Psoas muscle (tissue), 8 donors: ENCODE results near the gene PEX14. TPM values are rescaled to one million over a fixed set of nuclear protein-coding genes. Genes with fewer than 3 reads are reported as not detected.

ENCODE experiments used
- ATAC-seq, 4 donors: fragments of 200-7000 bp; cut with Tn5 transposase; one replicate each; pipeline ENCODE4 v1.9.1; 2020; ENCODE audit warnings: moderate library complexity in 3 of 4, mild to moderate bottlenecking in 2 of 4
- DNase-seq, 2 donors: peaks; one replicate each; pipeline ENCODE4 v3.0.0-alpha.2; 2020
- H3K27ac ChIP-seq: fragments of 200-600 bp; one replicate; pipeline ENCODE4 v1.8.0; 2022
- H3K27me3 ChIP-seq, 3 donors: fragments of 200-600 bp in 1 of 3; one replicate each; pipeline versions ENCODE4 v1.6.1 to v1.8.0; 2013 to 2022; ENCODE audit warnings: low read length in 2 of 3, mild to moderate bottlenecking in 2 of 3, moderate library complexity in 1 of 3; ENCODE audit not compliant: insufficient read depth in 3 of 3
- H3K36me3 ChIP-seq, 2 donors: fragments of 200-600 bp in 1 of 2; one replicate each; pipeline versions ENCODE4 v1.6.1 to v1.8.0; 2013 to 2022; ENCODE audit warnings: low read depth in 1 of 2, mild to moderate bottlenecking in 1 of 2, moderate library complexity in 1 of 2; ENCODE audit not compliant: insufficient read depth in 1 of 2
- H3K4me1 ChIP-seq: fragments of 200-600 bp; one replicate; pipeline ENCODE4 v1.8.0; 2022
- H3K4me3 ChIP-seq: fragments of 200-600 bp; one replicate; pipeline ENCODE4 v1.8.0; 2022; ENCODE audit warnings: mild to moderate bottlenecking
- H3K9me3 ChIP-seq: fragments of 200-600 bp; one replicate; pipeline ENCODE4 v1.8.0; 2022
- CTCF ChIP-seq: fragments of 200-600 bp; IDR thresholded peaks from one replicate; pipeline ENCODE4 v1.8.0; 2022; ENCODE audit warnings: antibody characterized with exemption
- WGBS, 3 donors: extraction: QIAGEN DNeasy Blood & Tissue Kit; methylation state at CpG; one replicate each; pipeline versions ENCODE4 v1.1.6 to v1.1.7; 2013; 5-methylcytosine and 5-hydroxymethylcytosine counted together
- intact Hi-C, 2 donors: fragments of 100-400 bp; cut with DNase I; formaldehyde crosslinking; loops; one replicate each; pipeline versions ENCODE4 v1.11.0 to v1.14.2; 2022
- polyA plus RNA-seq, 3 donors: library from polyadenylated mRNA; stranded (reverse); fragments of 200-250 nt; gene quantifications; one replicate each; pipeline ENCODE4 v1.2.3, GENCODE V29; 2013
- total RNA-seq, 4 donors: library from RNA; stranded (reverse); fragmentation: NEBNext Ultra II Directional in 2 of 4; extraction: Animal tissue kit (Norgen Biotek cat#: 25700) in 2 of 4; gene quantifications; one replicate each; pipeline versions ENCODE4 v1.2.1 to v1.2.4, GENCODE V29; 2021 to 2023
- donor health status: healthy with polysubstance abuse.
- donor health status: DM: no; HTN: no; CAD: no; lungs with moderate emphysema.
- donor health status: Bipolar disorder and iron deficiency.
- donor health status: healthy.
- donor health status: DM: yes; HTN: yes; CAD: no.
- donor health status: DM: no; HTN: no; CAD: no.
- donor health status: DM: no; HTN: no; CAD: no.
- donor health status: DM: yes; HTN: yes; CAD: no.

The PEX14 gene
- total and polyA plus RNA-seq, 7 donors = 13.7 to 23.5 (median 20.7) TPM

DNA sequence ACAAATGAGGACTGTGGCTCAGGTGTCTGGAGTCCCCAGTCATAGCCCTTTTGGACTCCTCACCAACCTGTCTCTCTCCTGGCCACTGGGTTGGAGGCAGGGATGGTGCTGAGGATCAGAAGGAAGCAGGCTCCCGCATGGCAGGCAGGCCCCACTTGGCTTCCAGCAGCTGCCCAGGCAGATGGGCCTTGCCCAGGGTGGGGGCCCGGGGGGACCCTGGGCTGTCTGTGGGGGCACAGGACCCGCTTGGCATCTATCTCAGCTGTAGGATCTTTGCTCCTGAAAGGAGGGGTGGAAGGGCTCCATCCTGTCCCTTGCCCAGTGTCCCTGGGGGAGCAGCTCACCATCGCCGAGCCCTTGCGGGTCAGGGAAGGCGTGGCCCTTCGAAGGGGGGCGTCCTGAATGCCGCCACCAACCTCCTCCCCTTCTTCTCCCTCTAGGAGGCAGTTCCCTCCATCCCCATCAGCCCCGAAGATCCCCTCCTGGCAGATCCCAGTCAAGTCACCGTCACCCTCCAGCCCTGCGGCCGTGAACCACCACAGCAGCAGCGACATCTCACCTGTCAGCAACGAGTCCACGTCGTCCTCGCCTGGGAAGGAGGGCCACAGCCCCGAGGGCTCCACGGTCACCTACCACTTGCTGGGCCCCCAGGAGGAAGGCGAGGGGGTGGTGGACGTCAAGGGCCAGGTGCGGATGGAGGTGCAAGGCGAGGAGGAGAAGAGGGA lies 154.5 kb downstream of the PEX14 start:
- ATAC-seq (no peak), DNase-seq (peak in 1 of 2 donors; percentile 47)
- peaks cover 0 to 26% of the 10 kb centered on the region in 2 donors for H3K36me3 ChIP-seq
- WGBS, 3 donors = 93 to 94% (median 93%) methylated on average over 22 to 25 of the region's 25 CpGs
- H3K4me3 ChIP-seq = no peak overlapping the region
- intact Hi-C loops = loop anchor here in 1 of 2 donors (5.0 kb wide), 1 partner anchor 87 kb away; no protein-coding TSS in a partner anchor
- no peaks in the 10 kb centered on the region for H3K4me1 ChIP-seq
- no peaks in the 10 kb centered on the region for H3K9me3 ChIP-seq
- H3K27ac ChIP-seq = no peak overlapping the region
- no peaks in the 10 kb centered on the region for H3K27me3 ChIP-seq
- TF ChIP-seq CTCF = no peak

DNA sequence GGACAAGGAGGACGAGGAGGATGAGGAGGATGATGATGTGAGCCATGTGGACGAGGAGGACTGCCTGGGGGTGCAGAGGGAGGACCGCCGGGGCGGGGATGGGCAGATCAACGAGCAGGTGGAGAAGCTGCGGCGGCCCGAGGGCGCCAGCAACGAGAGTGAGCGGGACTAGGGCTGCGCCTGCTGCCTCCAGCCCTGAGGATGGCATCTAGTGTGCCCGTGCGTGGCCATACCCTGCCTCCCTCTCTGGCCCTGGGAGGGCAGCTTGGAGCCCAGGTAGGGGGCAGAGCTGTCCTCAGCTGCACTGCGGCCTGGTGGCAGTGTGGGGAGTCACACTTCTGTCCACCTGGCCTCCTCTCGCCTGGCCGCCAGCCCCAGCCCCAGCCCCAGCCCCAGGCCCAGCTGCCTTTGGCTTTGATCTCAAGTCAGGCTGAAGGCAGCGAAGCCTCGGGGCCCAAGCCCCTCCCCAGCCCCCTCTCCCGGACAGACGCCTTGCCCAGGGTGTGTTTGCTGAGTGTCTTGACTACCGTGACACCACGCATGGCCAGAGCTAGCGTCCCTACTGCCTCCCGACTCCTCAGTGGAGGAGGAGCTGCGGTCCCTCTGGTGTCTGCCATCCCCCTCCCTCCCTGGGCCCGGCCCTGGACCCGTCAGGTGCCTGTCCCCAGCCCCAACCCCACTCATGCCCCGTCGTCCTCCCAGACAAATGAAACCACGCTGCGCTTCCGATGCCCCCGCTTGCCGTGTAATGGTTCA lies 155.2 kb downstream of the PEX14 start:
- TF ChIP-seq CTCF = no peak
- no peak overlapping the region for H3K27ac ChIP-seq
- H3K4me1 ChIP-seq = no peaks in the 10 kb centered on the region
- H3K4me3 ChIP-seq = no peak overlapping the region
- ATAC-seq = no peak
- intact Hi-C loops = loop anchor here in 1 of 2 donors (5.0 kb wide), 1 partner anchor 88 kb away; no protein-coding TSS in a partner anchor
- H3K27me3 ChIP-seq = no peaks in the 10 kb centered on the region
- peaks cover 0 to 18% of the 10 kb centered on the region in 2 donors for H3K36me3 ChIP-seq
- no peaks in the 10 kb centered on the region for H3K9me3 ChIP-seq
- DNase-seq = peak; percentile 12 to 41
- WGBS, 3 donors = 92 to 94% (median 94%) methylated on average over 35 to 36 of the region's 36 CpGs

GRCh38 chr1:10630661-10631120 lies 155.9 kb downstream of the PEX14 start:
- intact Hi-C loops = no loop called here
- TF ChIP-seq CTCF = no peak
- Histone ChIP-seq H3K4me3 (no peak overlapping the region), H3K36me3 (peaks cover 0 to 18% of the 10 kb centered on the region in 2 donors), H3K4me1 (peaks cover 6% of the 10 kb centered on the region), H3K27ac (no peak overlapping the region), H3K27me3 (no peaks in the 10 kb centered on the region), H3K9me3 (no peaks in the 10 kb centered on the region)
- ATAC-seq (no peak), DNase-seq (peak; percentile 2 to 36)
- WGBS, 3 donors = 86 to 94% (median 90%) methylated on average over 13 of the region's 13 CpGs

DNA sequence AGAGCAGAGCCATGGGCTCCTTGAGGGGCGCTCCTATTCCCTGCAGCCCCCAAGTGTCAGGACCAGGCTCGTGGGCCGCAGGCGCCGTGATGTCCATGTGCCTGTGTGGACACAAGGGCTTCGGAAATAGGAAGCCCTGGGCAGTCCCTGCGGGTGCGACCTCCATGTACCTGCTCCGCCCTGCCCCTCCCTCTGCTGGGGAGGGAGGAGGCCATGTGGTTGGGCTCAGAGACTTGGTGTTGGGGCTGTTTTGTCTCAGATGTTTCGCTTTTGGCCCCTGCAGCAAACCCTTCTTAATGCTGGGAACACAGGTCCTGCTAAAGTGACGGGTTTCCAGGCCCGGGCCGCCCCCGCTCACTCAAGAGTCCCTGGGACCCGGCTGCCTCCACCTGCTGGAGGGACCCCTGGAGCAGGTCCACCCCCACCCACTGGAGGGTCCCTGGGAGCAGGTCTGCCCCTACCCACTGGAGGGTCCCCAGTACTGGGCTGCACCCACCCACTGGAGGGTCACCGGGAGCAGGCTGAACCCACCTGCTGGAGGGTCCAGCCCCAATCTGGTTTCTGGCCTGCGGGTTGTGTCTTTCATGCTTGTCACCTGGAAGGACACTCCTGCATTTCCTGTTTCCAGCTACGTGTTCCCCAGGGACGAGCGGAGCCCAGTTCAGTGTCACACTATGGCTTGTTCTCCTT lies 156.5 kb downstream of the PEX14 start:
- Histone ChIP-seq H3K27ac (no peak overlapping the region), H3K36me3 (peaks cover 0 to 18% of the 10 kb centered on the region in 2 donors), H3K27me3 (no peaks in the 10 kb centered on the region), H3K4me3 (no peak overlapping the region), H3K4me1 (peaks cover 12% of the 10 kb centered on the region), H3K9me3 (no peaks in the 10 kb centered on the region)
- WGBS, 3 donors = 92 to 94% (median 94%) methylated on average over 20 of the region's 20 CpGs
- no peak for TF ChIP-seq CTCF
- intact Hi-C loops = no loop called here
- ATAC-seq = no peak
- DNase-seq = peak; percentile 9 to 50
